HG03045 (cell line): ENCODE measurements around the gene SLC30A1.

Source experiments
- ATAC-seq: cut with Tn5 transposase; IDR thresholded peaks from one replicate; pipeline ENCODE4 v1.9.1; 2021; ENCODE audit warnings: mild to moderate bottlenecking, moderate library complexity; ENCODE audit not compliant: unreplicated experiment

Gene SLC30A1

DNA sequence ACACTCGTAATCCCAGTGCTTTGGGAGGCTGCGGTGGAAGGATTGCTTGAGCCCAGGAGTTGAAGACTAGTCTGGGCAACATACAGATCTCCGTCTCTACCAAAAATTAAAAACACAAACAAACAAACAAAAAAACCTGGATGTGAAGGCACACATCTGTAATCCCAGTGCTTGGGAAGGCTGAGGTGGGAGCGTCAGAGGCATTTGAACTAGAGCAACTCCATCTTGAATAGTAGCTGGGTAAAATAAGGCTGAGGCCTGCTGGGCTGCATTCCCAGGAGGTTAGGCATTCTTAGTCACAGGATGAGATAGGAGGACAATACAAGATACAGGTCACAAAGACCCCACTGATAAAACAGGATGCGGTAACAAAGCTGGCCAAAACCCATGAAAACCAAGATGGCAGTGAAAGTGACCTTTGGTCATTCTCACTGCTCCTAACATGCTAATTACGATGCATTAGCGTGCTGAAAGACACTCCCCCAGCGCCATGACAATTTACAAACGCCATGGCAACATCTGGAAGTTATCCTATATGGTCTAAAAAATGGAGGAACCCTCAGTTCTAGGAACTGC lies 53.8 kb downstream of the SLC30A1 start:
- ATAC-seq = no peak

DNA sequence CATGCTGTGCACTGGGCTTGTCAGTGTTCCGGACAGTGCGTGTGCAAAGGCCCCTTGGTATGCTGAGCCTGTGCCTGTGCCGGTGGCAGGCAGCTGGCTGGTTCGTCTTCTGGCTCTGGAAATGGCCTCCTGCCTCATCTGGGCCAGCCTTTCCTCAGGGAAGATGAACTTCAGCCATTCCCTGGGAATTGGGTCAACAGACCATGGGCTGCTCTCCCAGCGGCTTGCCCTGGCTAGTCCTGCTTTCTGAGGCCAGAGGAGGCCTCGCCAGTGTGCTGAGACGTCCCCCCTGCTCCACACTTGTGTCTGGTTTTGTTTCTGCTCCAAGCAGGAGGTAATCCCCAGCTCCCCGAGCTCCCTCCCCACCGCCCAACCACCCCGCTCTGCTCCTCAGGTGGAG lies 54.4 kb downstream of the SLC30A1 start:
- no peak for ATAC-seq

DNA sequence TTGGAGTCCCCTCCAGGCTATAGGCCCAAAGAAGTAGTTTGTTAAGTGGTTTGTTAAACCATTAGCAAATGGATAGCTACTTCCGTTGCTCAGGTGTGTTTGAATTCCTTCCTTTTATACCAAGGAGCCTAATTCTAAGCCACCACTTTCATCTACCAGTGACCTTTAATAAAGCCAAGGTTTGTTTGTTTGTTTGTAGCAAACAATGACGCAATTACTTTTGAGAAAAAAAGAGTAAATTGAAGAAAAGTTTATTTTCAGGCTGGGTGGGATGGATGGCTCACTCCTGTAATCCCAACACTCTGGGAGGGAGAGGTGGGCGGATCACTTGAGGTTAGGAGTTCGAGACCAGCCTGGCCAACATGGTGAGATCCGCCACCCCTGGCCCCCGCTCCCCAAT lies 56.2 kb downstream of the SLC30A1 start:
- no peak for ATAC-seq
